ENCODE data around the gene C1orf167. TPM values are rescaled to one million over a fixed set of nuclear protein-coding genes. Genes with fewer than 3 reads are reported as not detected.

C1orf167 gene
- total and polyA plus RNA-seq, 2 of the 13 experiments (the other 11 are each of a cell fraction or from before 2014, with no cell fraction given): not detected

DNA sequence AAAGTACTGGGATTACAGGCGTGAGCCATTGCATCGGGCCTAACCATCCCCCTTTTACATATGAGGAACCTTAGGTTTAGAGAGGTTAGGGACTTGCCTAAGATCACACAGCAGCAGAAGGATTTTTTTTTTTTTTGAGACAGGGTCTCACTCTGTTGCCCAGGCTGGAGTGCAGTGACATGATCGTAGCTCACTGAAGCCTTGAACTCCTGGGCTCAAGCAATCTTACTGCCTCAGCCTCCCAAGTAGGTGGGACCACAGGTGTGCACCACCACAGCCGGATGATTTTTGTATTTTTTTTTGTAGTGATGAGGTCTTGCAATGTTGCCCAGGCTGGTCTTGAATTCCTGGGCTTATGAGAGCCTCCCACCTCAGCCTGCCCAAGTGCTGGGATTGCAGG is 2.2 kb upstream of the C1orf167 start (continued):
- TF ChIP-seq ZNF567 (CRISPR knock-in tag; IDR thresholded peaks at IDR 0.05; ENCODE audit: borderline replicate concordance) (no peak), ZSCAN21 (CRISPR knock-in tag; IDR thresholded peaks at IDR 0.05; ENCODE audit: borderline replicate concordance) (no peak), ESRRA (CRISPR knock-in tag; IDR thresholded peaks at IDR 0.05; ENCODE audit: low read depth) (no peak), ZFP37 (CRISPR knock-in tag; IDR thresholded peaks at IDR 0.05; ENCODE audit: borderline replicate concordance) (no peak), ZFP82 (CRISPR knock-in tag; IDR thresholded peaks at IDR 0.05; ENCODE audit: borderline replicate concordance) (no peak), SP140L (CRISPR knock-in tag; IDR thresholded peaks at IDR 0.05; ENCODE audit: borderline replicate concordance) (no peak), AHR (CRISPR knock-in tag; IDR thresholded peaks at IDR 0.05) (no peak), ZMYM4 (CRISPR knock-in tag; IDR thresholded peaks at IDR 0.05) (no peak)
- TF ChIP-seq, protein P1, sequence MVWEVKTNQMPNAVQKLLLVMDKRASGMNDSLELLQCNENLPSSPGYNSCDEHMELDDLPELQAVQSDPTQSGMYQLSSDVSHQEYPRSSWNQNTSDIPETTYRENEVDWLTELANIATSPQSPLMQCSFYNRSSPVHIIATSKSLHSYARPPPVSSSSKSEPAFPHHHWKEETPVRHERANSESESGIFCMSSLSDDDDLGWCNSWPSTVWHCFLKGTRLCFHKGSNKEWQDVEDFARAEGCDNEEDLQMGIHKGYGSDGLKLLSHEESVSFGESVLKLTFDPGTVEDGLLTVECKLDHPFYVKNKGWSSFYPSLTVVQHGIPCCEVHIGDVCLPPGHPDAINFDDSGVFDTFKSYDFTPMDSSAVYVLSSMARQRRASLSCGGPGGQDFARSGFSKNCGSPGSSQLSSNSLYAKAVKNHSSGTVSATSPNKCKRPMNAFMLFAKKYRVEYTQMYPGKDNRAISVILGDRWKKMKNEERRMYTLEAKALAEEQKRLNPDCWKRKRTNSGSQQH (CRISPR knock-in tag; IDR thresholded peaks at IDR 0.05; ENCODE audit: low read depth): no peak
- TF ChIP-seq, protein P2, sequence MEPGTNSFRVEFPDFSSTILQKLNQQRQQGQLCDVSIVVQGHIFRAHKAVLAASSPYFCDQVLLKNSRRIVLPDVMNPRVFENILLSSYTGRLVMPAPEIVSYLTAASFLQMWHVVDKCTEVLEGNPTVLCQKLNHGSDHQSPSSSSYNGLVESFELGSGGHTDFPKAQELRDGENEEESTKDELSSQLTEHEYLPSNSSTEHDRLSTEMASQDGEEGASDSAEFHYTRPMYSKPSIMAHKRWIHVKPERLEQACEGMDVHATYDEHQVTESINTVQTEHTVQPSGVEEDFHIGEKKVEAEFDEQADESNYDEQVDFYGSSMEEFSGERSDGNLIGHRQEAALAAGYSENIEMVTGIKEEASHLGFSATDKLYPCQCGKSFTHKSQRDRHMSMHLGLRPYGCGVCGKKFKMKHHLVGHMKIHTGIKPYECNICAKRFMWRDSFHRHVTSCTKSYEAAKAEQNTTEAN (CRISPR knock-in tag; conservative IDR thresholded peaks at IDR 0.05): no peak

DNA sequence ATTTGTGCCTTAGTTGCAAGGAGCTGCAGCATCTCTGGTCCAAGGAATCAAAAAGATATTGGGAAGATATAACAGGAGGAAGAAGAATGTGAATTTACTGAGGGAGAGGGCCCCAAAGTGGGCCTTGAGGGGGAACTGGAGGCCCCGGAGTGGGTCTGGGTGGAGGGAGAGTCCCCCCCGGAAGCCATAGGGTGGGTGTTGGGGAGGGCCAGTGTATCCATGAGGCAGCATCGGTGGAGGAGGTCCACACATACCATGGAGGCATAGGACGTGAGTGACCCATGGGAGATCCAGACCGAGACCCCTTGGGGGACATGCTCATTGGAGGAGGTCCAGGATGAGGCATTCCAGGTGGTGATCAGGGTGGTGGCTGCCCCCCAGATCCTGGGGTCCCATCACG is 708 bp upstream of the C1orf167 start:
- ATAC-seq: no peak
- BruUV-seq (replicated peaks): no TSS peak

More for the DNA sequence above, 708 bp upstream of the C1orf167 start:
- no peaks in the 10 kb centered on the region for H4K20me1 ChIP-seq (ENCODE audit: insufficient read depth, low read length)
- DNase-seq (ENCODE audit: low spot score) (no peak), FAIRE-seq (no peak)
- no peak overlapping the region for H2AFZ ChIP-seq (ENCODE audit: low read length)
- H3K27me3 ChIP-seq (ENCODE audit: control insufficient read depth in 1 of 2, insufficient read depth in 2 of 2, low read length in 2 of 2): peaks cover 10 to 38% of the 10 kb centered on the region in 2 experiments; a peak in 4 of 5 replicates
- H3K4me3 ChIP-seq (replicated peaks in 1 of 3; ENCODE audit: insufficient read depth in 1 of 3, low read depth in 2 of 3, low read length in 3 of 3): no peak overlapping the region
- H3K4me2 ChIP-seq (ENCODE audit: low read depth, low read length): no peak overlapping the region
- H3K9me3 ChIP-seq (ENCODE audit: low read length): no peaks in the 10 kb centered on the region
- no peaks in the 10 kb centered on the region for H3K79me2 ChIP-seq (ENCODE audit: insufficient read depth, low read length)
- no peaks in the 10 kb centered on the region for H3K36me3 ChIP-seq (replicated peaks in 1 of 2; ENCODE audit: control insufficient read depth in 1 of 2, insufficient read depth in 2 of 2, low read length in 2 of 2)
- in situ Hi-C loops (cut with HindIII; ENCODE audit: extremely low pct_ligation_motif_present, low pct_unique_long_range_greater_than_20kb): no loop called here
- WGBS (ENCODE audit: low lambda C conversion rate): 0% methylated on average over 2 of the region's 6 CpGs
- ChIA-PET POLR2A (no interaction called here), CTCF (ENCODE audit: low intra/inter-chr PET ratio, low total read pairs) (no interaction called here)
- intact Hi-C loops (cut with micrococcal nuclease; ENCODE audit: unreplicated experiment): no loop called here
- H3K9ac ChIP-seq (ENCODE audit: insufficient read depth, low read depth, low read length): no peak overlapping the region
- no peak for TF ChIP-seq KLF13 (CRISPR knock-in tag; IDR thresholded peaks at IDR 0.05)
- TF ChIP-seq TCF7L2 (IDR thresholded peaks at IDR 0.05; ENCODE audit: low read depth, low read length): no peak
- TF ChIP-seq NPAS2 (CRISPR knock-in tag; IDR thresholded peaks at IDR 0.05; ENCODE audit: borderline replicate concordance): no peak
- TF ChIP-seq HNRNPH1 (optimal IDR thresholded peaks at IDR 0.05; ENCODE audit: low read depth, low read length): no peak
- TF ChIP-seq HMG20B (CRISPR knock-in tag; conservative IDR thresholded peaks at IDR 0.05): no peak
- no peak for TF ChIP-seq TCF12 (IDR thresholded peaks at IDR 0.05)
- no peak for TF ChIP-seq TCF12 (CRISPR knock-in tag; IDR thresholded peaks at IDR 0.05)
- H3K4me1 ChIP-seq (ENCODE audit: insufficient read depth, low read length): 0 out of 2 replicates have a peak, but pooled peaks cover 6% of the 10 kb centered on the region
- no peak overlapping the region for H3K27ac ChIP-seq (ENCODE audit: extremely low read length, insufficient read depth, low read length)

All from HepG2 (cell line).